NT2/D1 (cell line): Measurements from ENCODE around the gene LRRC8C.

Experiments
- SUZ12 ChIP-seq: IDR thresholded peaks from 2 replicates; pipeline ENCODE4 v1.6.1; 2011; ENCODE audit not compliant: insufficient read length, insufficient read depth; ENCODE audit errors: extremely low read depth
- YY1 ChIP-seq: IDR thresholded peaks from 2 replicates; pipeline ENCODE4 v1.6.1; 2011; ENCODE audit not compliant: insufficient read length, insufficient read depth
- ZNF274 ChIP-seq: IDR thresholded peaks from 2 replicates; pipeline ENCODE4 v1.6.1; 2011; ENCODE audit warnings: mild to moderate bottlenecking, low read depth, low read length

DNA sequence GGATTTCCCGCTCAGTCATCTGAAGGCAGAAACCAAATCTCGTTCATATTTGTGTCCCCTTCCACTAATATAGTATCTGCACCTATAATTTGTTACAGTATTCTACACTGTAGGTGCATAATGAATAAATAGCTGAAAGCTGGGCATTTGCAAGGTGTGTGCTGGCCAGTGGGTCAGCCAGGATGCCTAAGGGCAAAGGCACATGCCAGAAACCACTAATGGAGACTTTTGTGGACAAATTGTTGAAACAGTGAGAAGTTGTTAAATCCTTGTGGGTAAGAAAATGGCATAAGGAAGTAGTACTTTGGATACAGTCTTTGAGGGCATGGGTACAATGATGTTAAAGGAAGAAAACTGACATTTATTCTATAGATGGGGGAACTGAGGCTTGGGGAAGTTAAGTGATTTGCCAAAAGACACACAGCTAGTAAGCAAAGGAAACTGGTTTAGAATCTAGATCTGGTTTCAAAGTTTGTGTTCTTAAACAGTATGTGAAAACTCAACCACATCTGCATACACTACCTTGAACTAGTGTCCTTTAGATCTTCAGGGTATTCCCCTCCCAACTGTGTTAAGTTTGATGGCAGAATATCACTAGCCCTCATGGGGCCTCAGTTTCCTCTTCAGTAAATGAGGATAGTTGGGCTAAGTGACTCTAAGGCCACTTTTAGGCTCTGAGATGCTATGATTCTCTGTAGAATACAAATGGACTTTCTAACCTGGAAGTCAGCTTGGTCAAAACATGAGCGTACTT is 26.5 kb upstream of the LRRC8C start:
- TF ChIP-seq ZNF274 (no peak), YY1 (no peak), SUZ12 (no peak)
